ENCODE data around the gene TNFSF15. TPM values are rescaled to one million over a fixed set of nuclear protein-coding genes. Genes with fewer than 3 reads are reported as not detected.

TNFSF15 gene
- total RNA-seq, 1 donor from 2014 or later = 0.19 TPM

DNA sequence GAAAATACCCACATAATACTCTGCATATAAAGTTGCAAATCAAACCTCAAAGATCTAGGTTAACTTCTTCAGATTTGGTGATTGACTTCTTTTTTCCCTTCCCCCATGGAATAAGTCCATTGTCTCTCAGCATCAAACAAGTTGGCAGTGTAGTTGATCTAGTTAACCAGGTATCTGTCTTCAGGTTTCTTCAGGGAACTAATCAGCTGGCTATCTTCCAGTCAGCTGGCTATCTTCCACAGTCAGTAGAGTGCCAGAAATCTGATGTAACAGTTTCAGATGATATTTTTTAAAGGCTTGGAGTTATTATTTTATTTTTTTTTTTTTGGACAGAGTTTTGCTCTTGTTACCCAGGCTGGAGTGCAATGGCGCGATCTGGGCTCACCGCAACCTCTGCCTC is 16.8 kb downstream of the TNFSF15 start:
- DNase-seq (ENCODE audit: low read depth) = no peak

DNA sequence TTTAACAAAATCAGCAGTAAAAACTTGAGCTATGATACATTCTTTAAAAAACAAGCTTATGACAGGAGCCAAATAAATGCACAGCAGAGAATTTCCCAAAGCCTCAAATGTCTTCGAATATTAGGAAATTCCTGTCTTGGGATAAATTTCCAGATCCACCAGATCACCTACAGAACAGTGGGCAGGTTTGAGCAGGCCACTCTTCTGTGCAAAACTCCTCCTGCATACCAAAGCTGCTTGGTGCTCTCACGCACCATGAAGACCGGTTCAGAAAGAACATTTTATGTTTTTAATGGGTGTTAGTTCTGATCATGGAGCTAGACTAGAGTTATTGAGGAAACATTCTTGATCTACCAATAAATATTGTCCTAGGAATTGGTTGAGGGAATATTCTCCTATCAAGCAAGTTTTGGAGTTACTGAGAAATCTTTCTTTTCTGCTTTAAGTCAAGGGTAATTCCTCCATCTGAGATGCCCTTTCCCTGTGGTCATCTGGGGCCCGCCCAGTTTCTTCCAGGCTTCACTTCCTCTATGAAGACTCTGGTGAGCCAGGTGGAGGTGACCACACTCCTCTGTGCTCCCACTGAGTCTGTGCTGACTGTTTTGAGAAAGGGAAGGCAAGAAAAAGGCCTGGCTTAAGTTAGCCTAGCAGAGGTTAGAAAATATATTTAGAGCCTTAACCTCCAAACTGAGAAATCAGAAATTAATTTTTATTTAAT is 17.9 kb downstream of the TNFSF15 start:
- DNase-seq (ENCODE audit: low read depth) = no peak

DNA sequence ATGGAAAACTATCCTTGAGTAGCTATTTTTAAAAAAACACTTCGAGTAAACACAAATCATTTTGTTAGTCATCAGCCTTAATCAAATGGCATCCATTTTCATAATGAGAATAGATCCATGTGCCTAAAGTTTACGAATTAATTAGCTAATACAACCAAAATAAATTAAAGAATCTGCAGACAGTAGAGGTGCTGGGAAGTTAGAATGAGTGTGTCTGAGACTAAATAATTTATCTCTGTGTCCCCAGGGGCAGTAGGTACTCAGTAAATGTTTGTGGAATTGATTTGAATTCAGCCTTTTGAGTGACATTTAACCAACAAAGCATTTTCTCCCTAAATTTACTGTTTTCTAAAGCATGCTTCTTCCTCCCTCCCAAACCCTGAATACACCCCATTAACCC is 18.6 kb downstream of the TNFSF15 start:
- DNase-seq (ENCODE audit: low read depth) = no peak

DNA sequence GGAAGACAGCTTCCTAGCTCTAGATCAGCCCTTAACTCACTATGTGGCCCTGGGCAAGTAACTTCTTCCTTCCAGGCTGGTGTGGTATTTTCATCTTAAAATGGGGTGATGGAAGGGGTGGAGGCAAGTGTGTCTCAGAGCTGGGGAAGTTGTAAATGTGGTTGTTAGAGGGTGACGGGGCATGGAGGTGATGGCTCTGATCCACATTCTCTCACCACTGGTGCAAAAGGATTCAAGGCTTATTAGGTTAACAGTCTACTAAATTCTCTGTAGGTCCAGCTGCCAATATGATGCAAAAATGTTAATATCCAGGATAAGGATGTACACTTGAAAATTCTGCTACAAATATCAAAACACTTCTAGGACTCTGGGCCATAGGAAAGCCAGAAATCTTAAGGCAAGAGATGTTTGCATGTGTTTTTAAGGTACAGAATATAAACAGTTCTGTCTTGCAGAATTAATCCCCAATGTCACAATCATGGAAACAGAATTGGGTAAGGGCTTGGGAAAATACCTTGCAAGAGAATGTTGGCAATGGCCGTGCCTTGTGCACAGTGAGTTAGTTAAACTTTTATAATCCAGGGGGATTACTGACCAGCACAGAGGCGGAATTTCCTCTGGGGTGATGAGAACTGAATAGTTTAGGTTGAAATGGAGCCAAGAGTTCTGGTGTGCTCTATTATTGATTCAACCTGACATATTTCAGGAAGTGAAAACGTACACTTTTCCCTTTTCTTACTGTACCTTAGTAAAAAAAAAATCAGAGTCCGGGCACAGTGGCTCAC is 19.8 kb downstream of the TNFSF15 start:
- no peak for DNase-seq (ENCODE audit: low read depth)

DNA sequence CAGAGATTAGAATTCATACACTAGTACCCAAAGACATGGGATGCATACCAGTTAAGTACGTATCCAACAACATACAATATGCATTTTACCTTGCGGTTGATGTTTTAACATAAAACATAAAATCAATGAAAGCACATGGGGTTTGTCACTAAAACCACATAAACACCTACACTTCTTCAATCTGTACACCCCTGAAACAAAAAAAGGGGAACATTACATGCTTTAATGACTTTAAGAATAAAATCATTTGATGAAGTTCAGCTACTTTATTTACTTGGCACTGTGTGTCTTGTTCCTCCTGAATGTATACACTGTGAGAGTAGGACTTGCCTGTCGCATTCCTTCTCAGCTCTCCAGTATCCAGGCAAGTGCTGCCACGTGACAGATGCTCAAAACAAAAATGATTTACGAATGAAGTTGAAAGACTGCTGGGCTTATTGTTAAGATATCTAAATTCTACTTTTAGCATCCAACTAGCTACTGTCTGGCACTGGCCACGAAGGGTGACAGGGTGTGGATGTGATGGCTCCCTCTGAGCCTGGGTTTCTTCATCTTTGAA is 21.0 kb downstream of the TNFSF15 start:
- DNase-seq (ENCODE audit: low read depth) = no peak

DNA sequence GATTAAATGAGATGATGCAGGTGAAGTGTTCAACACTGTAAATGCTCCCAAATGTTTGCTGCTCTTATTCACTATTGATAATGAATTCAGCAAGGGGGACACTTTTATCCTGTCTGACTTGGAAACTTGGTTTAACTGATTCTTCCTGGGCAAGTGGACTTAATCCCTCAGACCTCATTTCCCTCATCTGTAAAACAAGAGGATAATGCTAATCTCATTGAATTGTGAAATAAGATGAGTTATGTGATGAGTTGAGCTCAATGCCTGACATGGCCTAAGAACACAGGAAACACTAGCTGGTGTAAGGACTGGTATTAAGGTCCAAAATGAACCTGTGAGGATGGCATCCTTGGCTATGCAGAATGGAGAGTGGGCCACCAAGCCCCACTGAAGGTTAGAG is 23.3 kb downstream of the TNFSF15 start:
- no peak for DNase-seq (ENCODE audit: low read depth)

DNA sequence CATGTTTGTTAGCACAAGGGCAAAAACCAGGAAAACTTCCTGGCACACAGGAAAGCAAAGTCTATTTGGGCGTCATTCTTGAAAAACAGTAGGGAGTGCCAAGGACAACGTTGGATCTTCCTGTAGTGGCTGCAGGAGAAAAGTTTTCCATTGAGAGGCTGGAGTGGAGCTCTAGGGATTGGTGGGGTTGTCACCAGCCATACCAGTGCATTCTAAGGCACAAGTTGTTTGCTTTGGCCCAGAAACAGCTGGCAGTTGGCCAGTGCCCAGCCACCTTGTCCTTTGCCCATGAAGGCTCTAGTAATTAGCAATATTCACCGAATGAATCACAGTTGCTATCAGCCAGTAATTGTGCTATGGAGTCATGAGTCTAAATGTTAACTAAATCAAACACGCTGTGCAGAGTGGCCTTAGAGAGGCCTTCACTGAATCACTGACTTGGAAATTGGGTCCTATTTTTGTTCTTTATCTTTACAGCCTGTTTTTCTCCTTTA is 26.4 kb downstream of the TNFSF15 start:
- DNase-seq (ENCODE audit: low read depth) = peak; percentile 53

DNA sequence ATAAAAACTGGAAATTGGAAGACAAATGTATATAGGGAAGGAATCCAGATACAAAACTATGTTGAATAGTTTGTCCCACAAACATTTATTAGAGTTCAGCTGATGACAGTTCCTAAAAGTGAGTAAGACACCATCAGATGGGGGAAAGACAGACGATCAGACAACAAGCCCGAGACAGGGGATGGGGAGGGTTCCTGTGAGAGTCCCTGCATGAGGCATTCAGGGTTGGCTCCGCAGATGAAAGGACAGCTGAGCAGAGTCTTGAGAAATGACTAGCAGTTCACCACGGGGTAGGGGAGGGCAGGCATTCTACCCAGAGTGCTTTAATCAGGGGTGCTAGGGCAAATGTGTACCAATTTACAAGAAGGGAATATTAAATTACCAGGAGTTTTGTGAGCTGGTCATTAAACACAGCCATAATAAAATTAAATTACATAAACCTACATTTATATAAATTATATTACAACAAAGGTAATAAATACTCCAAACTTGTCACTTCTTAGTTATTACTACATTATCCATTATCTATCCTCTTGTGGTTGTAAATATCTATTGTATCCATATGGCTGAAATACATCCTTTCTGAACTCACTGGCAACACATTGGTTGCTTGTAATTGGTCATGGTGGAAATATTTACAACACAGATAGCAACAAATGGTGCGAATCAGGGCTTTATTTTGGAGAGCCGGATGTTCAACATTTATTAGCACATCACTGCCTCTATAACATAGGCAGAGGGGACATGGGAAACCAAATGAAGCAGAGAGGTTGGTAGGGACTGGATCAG is 27.8 kb downstream of the TNFSF15 start:
- peak; percentile 71 for DNase-seq (ENCODE audit: low read depth)

DNA sequence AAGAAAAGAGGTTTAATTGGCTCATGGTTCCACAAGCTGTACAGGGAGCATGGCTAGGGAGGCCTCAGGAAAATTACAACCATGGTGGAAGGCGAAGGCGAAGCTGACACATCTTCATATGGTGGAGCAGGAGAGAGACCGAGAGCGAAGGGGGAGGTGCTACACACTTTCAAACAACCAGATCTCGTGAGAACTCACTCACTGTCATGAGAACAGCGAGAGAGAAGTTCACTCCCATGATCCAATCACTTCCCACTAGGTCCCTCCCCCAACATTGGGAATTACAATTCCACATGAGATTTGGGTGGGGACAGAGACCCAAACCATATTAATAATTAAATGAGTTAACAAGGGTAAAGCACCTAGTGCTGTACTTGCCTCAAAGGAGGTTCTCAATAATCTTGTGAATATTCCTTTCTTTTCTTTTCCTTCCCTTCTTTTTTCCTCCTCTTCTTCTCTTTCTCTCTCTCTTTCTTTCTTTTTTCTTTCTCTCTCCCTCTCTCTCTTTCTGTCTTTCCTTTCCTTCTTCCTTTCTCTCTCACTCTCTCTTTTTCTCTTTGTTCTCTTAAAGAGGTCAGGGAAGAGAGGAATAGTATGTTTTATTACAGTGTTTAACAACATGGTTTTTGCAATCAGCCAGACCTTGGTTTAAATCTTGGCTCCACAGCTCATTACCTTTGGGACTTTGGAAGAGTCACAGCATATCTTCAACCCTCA is 29.0 kb downstream of the TNFSF15 start:
- no peak for DNase-seq (ENCODE audit: low read depth)

DNA sequence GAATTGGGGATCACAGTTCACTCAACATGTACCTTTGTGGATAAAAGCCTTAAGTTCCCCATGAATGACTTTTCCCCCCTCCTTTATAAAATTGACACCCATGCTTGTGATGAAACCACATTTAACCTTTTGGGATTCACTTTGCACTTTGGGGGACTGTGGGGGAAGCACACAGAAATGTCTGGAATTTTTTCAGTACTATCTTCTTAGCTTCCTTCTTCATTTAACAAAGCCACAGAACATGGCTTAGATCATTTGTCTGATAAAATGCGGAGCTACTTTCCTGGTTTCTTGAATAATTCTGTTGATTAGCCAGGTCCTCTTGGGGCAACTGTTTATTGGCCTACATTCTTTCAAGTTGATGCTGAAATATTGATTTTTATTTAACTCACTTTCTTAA is 29.9 kb downstream of the TNFSF15 start:
- DNase-seq (ENCODE audit: low read depth) = no peak

DNA sequence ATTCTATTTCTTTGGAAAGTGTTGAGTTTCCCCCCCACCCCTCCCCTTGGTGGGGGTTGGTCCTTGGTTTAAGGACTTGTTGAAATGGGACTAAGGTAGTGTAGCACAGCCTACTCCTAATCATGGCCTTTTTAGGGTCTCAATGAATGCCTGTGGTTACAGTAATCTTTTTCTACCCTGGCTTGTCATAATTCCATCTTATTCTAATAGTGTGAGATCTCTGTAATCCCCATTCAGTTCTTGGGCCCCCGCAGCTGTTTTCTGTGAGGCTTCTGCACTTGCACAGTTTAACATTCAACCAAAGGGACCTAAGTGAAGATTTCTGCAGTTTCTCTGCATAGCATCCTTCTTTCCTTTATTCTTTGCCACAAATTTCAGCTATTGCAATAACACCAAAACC is 30.7 kb downstream of the TNFSF15 start:
- no peak for DNase-seq (ENCODE audit: low read depth)

DNA sequence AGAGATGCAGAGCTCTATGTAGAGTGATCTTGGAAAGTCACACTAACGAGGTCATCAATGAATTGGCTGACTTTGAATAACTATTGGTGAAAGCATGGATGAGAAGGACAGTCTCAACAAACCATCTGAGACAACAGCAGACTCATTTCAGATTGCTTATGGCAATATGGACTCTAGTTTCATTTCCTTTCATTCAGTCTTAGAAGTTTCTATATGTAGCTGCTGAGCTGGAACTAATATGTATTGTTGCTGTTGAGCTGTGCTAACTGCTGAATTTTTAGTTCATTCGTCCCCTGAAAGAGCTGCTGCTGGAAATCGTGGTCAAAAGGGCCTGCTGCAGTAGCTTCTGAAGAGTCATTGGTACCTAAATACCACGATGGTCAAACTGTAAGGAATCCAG is 31.3 kb downstream of the TNFSF15 start:
- no peak for DNase-seq (ENCODE audit: low read depth)

DNA sequence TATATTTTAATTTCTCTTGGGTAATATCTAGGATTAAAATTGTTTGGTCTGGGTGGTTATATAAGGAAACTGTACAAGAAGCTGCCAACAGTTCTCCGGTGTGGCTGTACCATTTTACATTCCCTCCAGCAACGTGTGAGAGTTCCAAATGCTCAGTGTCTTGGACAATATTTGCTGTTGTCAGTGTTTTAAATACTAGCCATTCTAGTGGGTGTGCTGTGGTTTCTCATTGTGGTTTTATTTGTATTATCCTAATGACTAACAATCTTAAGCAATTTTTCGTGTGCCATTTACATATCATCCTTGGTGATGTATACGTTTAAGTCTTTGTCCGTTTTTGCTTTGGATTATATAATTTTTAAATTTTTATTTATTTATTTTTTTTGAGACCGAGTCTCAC is 34.0 kb downstream of the TNFSF15 start:
- no peak for DNase-seq (ENCODE audit: low read depth)

DNA sequence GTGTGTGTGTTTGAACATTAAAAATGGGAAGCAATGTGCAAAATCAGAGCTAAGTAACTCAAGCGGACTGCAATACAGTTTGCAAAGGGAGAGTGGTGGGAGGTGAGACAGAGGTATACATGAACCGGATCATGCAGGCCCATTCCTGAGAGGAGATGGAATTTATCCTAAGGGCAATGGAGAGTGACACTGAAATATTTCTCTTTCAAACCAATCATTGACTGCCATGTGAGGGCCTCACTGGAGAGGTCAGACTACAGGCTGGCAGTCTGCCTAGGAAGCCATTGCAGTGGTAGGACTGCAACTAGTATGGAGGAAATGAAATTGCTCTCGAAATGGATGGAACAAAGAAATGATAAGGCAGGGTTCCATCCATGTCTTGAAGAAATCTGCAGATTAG is 34.8 kb downstream of the TNFSF15 start:
- DNase-seq (ENCODE audit: low read depth) = no peak

DNA sequence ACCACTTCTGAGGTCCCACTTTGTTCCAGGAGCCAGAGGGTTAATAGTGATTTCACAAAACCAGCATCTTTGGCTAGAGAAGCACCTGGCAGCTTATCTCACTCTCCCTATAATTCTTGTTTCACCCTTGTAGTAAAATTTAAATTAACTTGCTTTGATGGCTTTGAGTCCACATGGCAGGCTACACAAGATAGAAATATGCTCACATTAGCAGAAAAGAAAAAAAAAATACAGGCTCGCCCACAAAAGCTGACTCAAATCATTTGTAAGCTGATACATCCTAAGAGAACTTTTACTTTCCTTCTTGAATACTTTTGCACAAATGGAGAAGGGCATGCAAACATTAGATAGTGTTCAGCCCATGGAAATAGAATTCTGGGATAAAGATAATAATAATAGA is 36.2 kb downstream of the TNFSF15 start:
- DNase-seq (ENCODE audit: low read depth) = peak; percentile 35

DNA sequence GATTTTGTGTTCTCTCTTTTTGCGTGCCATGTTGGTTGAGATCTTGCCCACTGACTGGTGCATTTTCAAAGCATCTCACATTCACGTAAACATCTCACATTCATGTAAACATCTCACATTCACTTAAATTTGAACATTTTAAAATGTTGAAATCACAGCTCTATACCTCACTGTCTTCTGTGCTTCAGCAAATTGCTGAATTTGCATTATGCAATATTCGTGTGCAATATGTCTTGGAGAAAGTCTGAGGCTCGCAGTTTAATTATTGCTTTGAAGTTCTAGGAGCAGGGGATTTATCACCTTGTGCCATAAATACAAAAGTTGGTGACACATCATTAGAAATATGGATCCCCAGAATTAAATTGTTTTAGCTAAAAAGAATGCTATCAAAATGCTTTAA is 42.6 kb downstream of the TNFSF15 start:
- no peak for DNase-seq (ENCODE audit: low read depth)

DNA sequence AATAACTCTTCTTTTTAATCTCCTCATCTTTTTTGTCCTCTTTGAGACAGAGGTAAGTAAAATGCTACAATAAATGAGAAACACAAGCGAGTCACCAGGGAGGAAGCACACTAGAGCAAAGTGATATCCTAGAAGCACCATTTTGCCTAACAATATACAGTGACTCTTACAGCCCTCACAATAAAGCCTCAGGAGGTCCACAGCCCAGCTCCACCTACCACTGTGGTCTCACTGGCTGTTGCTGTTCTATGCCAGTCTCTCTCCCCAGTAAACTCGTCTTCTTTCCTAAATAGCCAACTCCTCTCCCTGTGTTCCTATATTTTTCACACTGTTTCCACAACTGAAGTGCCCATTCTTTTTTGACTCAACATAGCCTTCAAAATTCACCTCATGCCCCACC is 44.3 kb downstream of the TNFSF15 start:
- DNase-seq (ENCODE audit: low read depth) = no peak

DNA sequence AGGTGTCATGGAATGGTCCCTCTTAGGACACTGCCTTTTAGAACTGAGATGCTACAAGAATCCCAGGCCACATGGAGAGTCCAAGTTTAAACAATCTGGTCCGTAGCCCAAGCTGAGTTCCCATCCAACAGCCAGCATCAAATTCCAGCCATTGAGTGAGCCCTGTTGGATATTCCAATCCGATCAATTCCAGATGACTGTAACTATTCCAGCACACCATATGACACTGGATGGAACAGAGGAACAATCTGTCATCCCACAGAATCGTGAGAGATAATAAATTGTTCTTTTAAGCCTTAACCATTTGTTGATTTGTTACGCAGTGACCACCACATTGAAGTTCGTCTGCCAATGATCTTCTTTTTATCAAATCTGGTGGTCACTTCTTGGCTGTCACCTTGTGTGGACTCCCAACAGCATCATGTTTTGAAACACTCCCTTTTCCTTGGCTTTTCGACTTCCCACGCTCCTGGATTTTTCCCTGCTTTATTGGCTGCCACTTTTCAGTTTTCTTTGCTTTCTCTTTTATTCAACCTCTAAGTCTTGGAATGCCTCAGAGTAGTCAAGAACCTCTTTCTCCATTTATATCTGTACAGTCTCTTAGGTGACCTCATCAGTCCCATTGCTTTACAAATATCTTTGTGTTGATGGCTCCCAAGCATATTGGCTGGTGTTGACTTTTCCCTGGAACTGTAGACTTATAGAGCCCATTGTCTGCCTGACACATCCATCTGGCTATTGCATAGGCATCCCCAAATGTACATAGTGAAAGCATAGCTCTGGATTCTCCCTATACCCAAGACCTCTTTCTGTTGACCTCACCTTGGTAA is 46.1 kb downstream of the TNFSF15 start:
- no peak for DNase-seq (ENCODE audit: low read depth)

DNA sequence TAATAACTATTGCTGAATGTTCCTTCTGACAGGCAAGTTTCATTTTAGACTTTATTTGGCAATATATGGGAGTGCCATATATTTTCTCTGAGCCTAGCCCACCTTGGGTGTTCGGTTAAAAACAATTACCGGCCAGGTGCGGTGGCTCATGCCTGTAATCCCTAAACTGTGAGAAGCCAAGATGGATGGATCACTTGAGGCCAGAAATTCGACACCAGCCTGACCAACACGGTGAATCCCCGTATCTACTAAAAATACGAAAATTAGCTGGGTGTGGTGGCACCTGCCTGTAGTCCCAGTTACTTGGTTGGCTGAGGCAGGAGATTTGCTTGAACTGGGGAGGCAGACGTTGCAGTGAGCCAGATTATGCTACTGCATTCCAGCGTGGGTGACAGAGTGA is 47.9 kb downstream of the TNFSF15 start:
- DNase-seq (ENCODE audit: low read depth) = no peak

DNA sequence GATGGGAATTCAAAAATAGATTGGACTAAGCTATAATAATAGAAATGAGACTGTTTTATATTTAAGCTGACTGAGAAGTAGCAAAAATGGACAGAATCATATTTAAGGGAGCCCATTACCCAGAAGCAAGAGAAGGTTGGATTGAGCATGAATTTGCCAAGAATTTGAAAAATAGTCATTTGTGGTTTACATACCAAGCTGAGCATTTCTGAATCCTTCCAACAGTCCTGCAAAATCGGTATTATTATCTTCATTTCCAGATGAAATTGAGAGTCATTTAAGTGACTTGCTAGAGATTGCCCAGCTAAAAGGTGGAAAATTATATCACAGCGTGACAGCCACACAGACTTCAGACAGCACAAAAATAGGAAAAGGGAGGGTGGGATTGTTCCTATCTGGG is 48.4 kb downstream of the TNFSF15 start:
- DNase-seq (ENCODE audit: low read depth) = no peak

Measured in myocyte (in vitro differentiated cells).